Activated CD4-positive, alpha-beta memory T cell treated with anti-CD3 and anti-CD28 coated beads, Interleukin-2, amount 10 ng/mL, durations not matched to agents 7 days and 5 days (primary cell): ENCODE results near the gene COL20A1. TPM values are rescaled to one million over a fixed set of nuclear protein-coding genes. Genes with fewer than 3 reads are reported as not detected.

ENCODE experiments used
- CTCF ChIA-PET: fragments of 350-600 bp; sonication (Branson Sonifier 250); formaldehyde crosslinking; loops from one replicate; lab custom pipeline; 2021; ENCODE audit warnings: antibody characterized with exemption, inconsistent platforms; lab: Charles Lee
- POLR2A ChIA-PET: fragments of 350-600 bp; sonication (Branson Sonifier 250); formaldehyde crosslinking; loops from one replicate; lab custom pipeline; 2021; ENCODE audit warnings: antibody characterized with exemption; lab: Charles Lee
- DNase-seq: peaks from one replicate; pipeline ENCODE4 v3.0.0-alpha.2; 2020
- H3K27ac Mint-ChIP-seq: one replicate; pipeline ENCODE4 v1.8.0; 2021; ENCODE audit warnings: mild to moderate bottlenecking, mixed read lengths
- H3K27me3 Mint-ChIP-seq: one replicate; pipeline ENCODE4 v1.8.0; 2021; ENCODE audit warnings: mixed read lengths
- H3K36me3 Mint-ChIP-seq: one replicate; pipeline ENCODE4 v1.8.0; 2021; ENCODE audit warnings: low read depth, mixed read lengths
- H3K4me1 Mint-ChIP-seq: one replicate; pipeline ENCODE4 v1.8.0; 2021; ENCODE audit warnings: mixed read lengths
- H3K4me3 Mint-ChIP-seq: one replicate; pipeline ENCODE4 v1.8.0; 2021; ENCODE audit warnings: mild to moderate bottlenecking, mixed read lengths
- H3K9me3 Mint-ChIP-seq: one replicate; pipeline ENCODE4 v1.8.0; 2021; ENCODE audit warnings: mixed read lengths
- total RNA-seq, 2 experiments: library from RNA; stranded (reverse); gene quantifications; one replicate each; pipeline ENCODE4 v1.2.3, GENCODE V29; 2021

The COL20A1 gene
- total RNA-seq, 2 experiments from 2014 or later = not detected

GRCh38 chr20:63313349-63314014, 20.5 kb downstream of the COL20A1 start:
- DNase-seq = no peak
- H3K36me3 Mint-ChIP-seq = no peaks in the 10 kb centered on the region
- no peak overlapping the region for H3K4me3 Mint-ChIP-seq
- ChIA-PET POLR2A (no interaction called here), CTCF (interaction anchor here (0.6 kb wide), 1 partner anchor 121 kb away, joined by 4 read pairs; no protein-coding TSS in a partner anchor)
- no peaks in the 10 kb centered on the region for H3K4me1 Mint-ChIP-seq
- H3K9me3 Mint-ChIP-seq = no peaks in the 10 kb centered on the region
- no peaks in the 10 kb centered on the region for H3K27me3 Mint-ChIP-seq
- no peak overlapping the region for H3K27ac Mint-ChIP-seq

- Mint-ChIP-seq H3K4me1 (no peaks in the 10 kb centered on the region), H3K9me3 (no peaks in the 10 kb centered on the region), H3K36me3 (no peaks in the 10 kb centered on the region), H3K27ac (no peak overlapping the region), H3K27me3 (no peaks in the 10 kb centered on the region), H3K4me3 (no peak overlapping the region)
- POLR2A ChIA-PET = no interaction called here
- no peak for DNase-seq
- CTCF ChIA-PET = no interaction called here
Observed at GRCh38 chr20:63314015-63314471, 21.1 kb downstream of the COL20A1 start.

- no peak overlapping the region for H3K4me3 Mint-ChIP-seq
- H3K27ac Mint-ChIP-seq = no peak overlapping the region
- H3K36me3 Mint-ChIP-seq = no peaks in the 10 kb centered on the region
- no peaks in the 10 kb centered on the region for H3K9me3 Mint-ChIP-seq
- no peak for DNase-seq
- H3K27me3 Mint-ChIP-seq = no peaks in the 10 kb centered on the region
- CTCF ChIA-PET = no interaction called here
- POLR2A ChIA-PET = no interaction called here
- no peaks in the 10 kb centered on the region for H3K4me1 Mint-ChIP-seq
Observed at GRCh38 chr20:63314566-63315239, 21.7 kb downstream of the COL20A1 start.

GRCh38 chr20:63315240-63315689, 22.3 kb downstream of the COL20A1 start:
- no peak overlapping the region for H3K27ac Mint-ChIP-seq
- ChIA-PET POLR2A (no interaction called here), CTCF (no interaction called here)
- no peaks in the 10 kb centered on the region for H3K36me3 Mint-ChIP-seq
- no peaks in the 10 kb centered on the region for H3K27me3 Mint-ChIP-seq
- H3K9me3 Mint-ChIP-seq = no peaks in the 10 kb centered on the region
- no peaks in the 10 kb centered on the region for H3K4me1 Mint-ChIP-seq
- no peak for DNase-seq
- H3K4me3 Mint-ChIP-seq = no peak overlapping the region

GRCh38 chr20:63315731-63316491, 22.9 kb downstream of the COL20A1 start:
- ChIA-PET POLR2A (no interaction called here), CTCF (no interaction called here)
- no peak for DNase-seq
- H3K9me3 Mint-ChIP-seq = no peaks in the 10 kb centered on the region
- H3K4me3 Mint-ChIP-seq = no peak overlapping the region
- H3K27me3 Mint-ChIP-seq = no peaks in the 10 kb centered on the region
- H3K4me1 Mint-ChIP-seq = no peaks in the 10 kb centered on the region
- H3K27ac Mint-ChIP-seq = no peak overlapping the region
- H3K36me3 Mint-ChIP-seq = no peaks in the 10 kb centered on the region

- DNase-seq = no peak
- Mint-ChIP-seq H3K27me3 (no peaks in the 10 kb centered on the region), H3K4me3 (no peak overlapping the region), H3K4me1 (no peaks in the 10 kb centered on the region), H3K36me3 (no peaks in the 10 kb centered on the region), H3K9me3 (no peaks in the 10 kb centered on the region), H3K27ac (no peak overlapping the region)
- ChIA-PET CTCF (no interaction called here), POLR2A (no interaction called here)
Observed at GRCh38 chr20:63316502-63316921, 23.5 kb downstream of the COL20A1 start.

GRCh38 chr20:63317061-63317460, 24.1 kb downstream of the COL20A1 start:
- no peaks in the 10 kb centered on the region for H3K36me3 Mint-ChIP-seq
- no peaks in the 10 kb centered on the region for H3K27me3 Mint-ChIP-seq
- CTCF ChIA-PET = no interaction called here
- no peaks in the 10 kb centered on the region for H3K4me1 Mint-ChIP-seq
- DNase-seq = no peak
- no peak overlapping the region for H3K27ac Mint-ChIP-seq
- H3K4me3 Mint-ChIP-seq = no peak overlapping the region
- no peaks in the 10 kb centered on the region for H3K9me3 Mint-ChIP-seq
- POLR2A ChIA-PET = no interaction called here

GRCh38 chr20:63317601-63318291, 24.8 kb downstream of the COL20A1 start:
- POLR2A ChIA-PET = no interaction called here

GRCh38 chr20:63318391-63319163, 25.6 kb downstream of the COL20A1 start:
- peaks cover 8% of the 10 kb centered on the region for H3K27me3 Mint-ChIP-seq
- ChIA-PET CTCF (no interaction called here), POLR2A (no interaction called here)
- H3K9me3 Mint-ChIP-seq = no peaks in the 10 kb centered on the region
- no peak for DNase-seq
- no peak overlapping the region for H3K27ac Mint-ChIP-seq
- no peaks in the 10 kb centered on the region for H3K36me3 Mint-ChIP-seq
- no peak overlapping the region for H3K4me3 Mint-ChIP-seq
- no peaks in the 10 kb centered on the region for H3K4me1 Mint-ChIP-seq

More at GRCh38 chr20:63317601-63318291, 24.8 kb downstream of the COL20A1 start:
- DNase-seq = no peak
- Mint-ChIP-seq H3K9me3 (no peaks in the 10 kb centered on the region), H3K4me1 (no peaks in the 10 kb centered on the region), H3K36me3 (no peaks in the 10 kb centered on the region), H3K27me3 (peaks cover 1% of the 10 kb centered on the region), H3K27ac (no peak overlapping the region), H3K4me3 (no peak overlapping the region)
- CTCF ChIA-PET = no interaction called here

GRCh38 chr20:63319164-63320040, 26.4 kb downstream of the COL20A1 start:
- Mint-ChIP-seq H3K4me1 (no peaks in the 10 kb centered on the region), H3K27me3 (peaks cover 15% of the 10 kb centered on the region), H3K4me3 (no peak overlapping the region), H3K27ac (no peak overlapping the region), H3K36me3 (no peaks in the 10 kb centered on the region), H3K9me3 (no peaks in the 10 kb centered on the region)
- CTCF ChIA-PET = no interaction called here
- POLR2A ChIA-PET = no interaction called here
- no peak for DNase-seq

- Mint-ChIP-seq H3K27ac (no peak overlapping the region), H3K9me3 (no peaks in the 10 kb centered on the region), H3K27me3 (peaks cover 15% of the 10 kb centered on the region), H3K4me1 (no peaks in the 10 kb centered on the region), H3K36me3 (no peaks in the 10 kb centered on the region), H3K4me3 (no peak overlapping the region)
- ChIA-PET POLR2A (no interaction called here), CTCF (no interaction called here)
- DNase-seq = no peak
Observed at GRCh38 chr20:63320041-63320511, 27.1 kb downstream of the COL20A1 start.
